GM21515 (cell line): ENCODE data around the gene UVSSA.
"Not testable (repeated sequence)": the region's sequence is repeated elsewhere in the genome, so short reads cannot be mapped to it uniquely, and the experiment has no call there.

Experiments used
- ATAC-seq: cut with Tn5 transposase; IDR thresholded peaks from one replicate; pipeline ENCODE4 v1.9.1; 2021; ENCODE audit not compliant: unreplicated experiment

Gene UVSSA

DNA sequence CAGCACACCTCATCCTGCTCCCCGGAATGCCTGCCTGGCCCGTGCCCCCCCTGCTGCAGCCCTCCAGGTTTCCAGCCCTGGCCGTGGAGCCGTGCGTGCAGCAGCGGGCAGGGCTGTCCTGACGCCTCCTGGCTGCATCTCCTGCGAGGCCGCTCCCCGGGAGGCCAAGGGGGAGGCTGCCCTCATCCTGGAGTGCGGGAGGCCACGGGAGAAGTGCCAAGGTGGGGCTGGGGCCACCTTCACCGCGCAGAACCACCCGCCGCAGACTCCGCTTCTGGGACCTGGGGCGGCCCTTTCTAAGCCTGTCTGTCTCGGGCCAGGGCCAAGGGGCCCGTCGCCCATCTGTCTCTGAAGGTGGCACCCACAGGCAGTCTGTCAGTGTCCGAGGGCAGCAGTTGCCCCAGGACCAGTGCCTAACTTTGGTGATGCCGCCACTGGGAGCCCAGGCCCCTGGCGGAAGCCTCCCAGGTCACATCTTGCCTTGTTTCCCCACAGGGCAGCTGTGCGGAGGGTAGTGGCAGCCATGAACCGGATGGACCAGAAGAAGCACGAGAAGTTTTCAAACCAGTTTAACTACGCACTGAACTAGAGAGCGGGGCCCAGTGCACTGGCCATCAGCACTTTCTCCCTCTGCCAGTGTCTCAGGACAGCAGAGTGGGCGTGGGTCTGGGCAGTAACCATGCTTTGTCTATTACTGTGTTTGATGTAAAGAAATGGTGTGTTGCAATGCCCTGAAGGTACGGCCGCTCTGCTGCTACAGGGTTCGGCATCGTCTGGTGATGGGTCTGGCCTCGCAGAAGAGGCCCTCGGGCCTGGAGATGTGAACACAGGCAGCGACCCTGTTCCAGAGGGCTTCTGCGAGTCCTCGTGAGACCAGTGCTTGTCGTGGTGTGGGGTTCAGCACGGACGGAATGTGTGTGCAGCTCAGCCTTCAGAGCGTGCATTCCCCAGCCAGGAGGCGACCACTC is 38.6 kb downstream of the UVSSA start:
- no peak for ATAC-seq

DNA sequence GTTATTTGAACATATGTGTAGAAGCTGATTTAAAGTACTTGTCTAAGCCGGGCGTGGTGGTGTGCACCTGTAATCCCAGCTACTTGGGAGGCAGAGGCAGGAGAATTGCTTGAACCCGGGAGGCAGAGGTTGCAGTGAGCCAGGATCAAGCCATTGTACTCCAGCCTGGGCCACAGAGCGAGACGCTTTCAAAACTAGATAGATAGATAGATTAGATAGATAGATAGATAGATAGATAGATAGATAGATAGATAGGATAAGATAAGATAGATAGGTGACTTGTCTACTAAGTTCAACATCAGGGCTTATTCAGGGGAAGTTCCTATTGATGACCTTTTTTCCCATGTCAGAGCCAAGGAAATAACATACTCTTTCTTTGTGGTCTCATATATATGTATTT is 46.4 kb downstream of the UVSSA start:
- ATAC-seq = not testable (repeated sequence)

DNA sequence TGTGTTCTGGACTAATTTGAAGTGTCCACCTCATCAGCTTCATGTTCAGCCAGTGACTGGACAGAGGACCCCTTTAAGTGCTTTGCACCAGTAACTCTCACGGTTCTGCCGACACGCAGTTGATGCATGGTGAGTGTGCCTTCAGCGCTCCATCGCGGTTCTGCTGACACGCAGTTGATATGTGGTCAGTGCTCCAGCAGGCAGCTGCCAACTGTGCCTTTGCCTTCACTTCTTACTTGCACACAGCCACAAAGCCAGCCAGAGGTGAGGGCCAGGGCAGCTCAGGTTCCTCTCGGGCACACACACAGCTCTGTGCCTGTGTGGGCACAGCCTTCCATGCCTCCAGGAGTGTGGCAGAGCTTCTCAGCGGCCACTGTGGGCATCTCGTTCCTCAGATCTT is 46.9 kb downstream of the UVSSA start:
- ATAC-seq = no peak

DNA sequence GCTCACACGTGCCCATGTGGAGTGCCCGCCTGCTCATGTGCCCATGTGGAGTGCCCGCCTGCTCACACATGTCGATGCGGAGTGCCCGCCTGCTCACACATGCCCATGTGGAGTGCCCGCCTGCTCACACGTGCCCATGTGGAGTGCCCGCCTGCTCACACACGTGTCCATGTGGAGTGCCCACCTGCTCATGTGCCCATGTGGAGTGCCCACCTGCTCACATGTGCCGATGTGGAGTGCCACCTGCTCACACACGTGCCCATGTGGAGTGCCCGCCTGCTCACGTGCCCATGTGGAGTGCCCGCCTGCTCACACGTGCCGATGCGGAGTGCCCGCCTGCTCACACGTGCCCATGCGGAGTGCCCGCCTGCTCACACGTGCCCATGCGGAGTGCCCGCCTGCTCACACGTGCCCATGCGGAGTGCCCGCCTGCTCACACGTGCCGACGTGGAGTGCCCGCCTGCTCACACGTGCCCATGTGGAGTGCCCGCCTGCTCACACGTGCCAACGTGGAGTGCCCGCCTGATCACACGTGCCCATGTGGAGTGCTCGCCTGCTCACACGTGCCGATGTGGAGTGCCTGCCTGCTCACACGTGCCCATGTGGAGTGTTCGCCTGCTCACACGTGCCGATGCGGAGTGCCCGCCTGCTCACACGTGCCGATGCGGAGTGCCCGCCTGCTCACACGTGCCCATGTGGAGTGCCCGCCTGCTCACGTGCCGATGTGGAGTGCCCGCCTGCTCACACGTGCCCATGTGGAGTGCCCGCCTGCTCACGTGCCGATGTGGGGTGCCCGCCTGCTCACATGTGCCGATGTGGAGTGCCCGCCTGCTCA is 47.8 kb downstream of the UVSSA start:
- ATAC-seq = not testable (repeated sequence)

DNA sequence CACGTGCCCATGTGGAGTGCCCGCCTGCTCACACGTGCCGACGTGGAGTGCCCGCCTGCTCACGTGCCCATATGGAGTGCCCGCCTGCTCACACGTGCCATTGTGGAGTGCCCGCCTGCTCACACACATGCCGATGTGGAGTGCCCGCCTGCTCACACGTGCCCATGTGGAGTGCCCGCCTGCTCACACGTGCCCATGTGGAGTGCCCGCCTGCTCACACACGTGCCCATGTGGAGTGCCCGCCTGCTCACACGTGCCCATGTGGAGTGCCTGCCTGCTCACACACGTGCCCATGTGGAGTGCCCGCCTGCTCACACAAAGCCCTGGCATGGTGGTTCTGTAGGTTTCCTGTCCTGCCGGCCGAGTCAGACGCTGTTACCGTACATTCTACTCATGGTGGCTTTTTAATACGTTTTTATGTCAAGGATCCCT is 48.4 kb downstream of the UVSSA start:
- not testable (repeated sequence) for ATAC-seq

DNA sequence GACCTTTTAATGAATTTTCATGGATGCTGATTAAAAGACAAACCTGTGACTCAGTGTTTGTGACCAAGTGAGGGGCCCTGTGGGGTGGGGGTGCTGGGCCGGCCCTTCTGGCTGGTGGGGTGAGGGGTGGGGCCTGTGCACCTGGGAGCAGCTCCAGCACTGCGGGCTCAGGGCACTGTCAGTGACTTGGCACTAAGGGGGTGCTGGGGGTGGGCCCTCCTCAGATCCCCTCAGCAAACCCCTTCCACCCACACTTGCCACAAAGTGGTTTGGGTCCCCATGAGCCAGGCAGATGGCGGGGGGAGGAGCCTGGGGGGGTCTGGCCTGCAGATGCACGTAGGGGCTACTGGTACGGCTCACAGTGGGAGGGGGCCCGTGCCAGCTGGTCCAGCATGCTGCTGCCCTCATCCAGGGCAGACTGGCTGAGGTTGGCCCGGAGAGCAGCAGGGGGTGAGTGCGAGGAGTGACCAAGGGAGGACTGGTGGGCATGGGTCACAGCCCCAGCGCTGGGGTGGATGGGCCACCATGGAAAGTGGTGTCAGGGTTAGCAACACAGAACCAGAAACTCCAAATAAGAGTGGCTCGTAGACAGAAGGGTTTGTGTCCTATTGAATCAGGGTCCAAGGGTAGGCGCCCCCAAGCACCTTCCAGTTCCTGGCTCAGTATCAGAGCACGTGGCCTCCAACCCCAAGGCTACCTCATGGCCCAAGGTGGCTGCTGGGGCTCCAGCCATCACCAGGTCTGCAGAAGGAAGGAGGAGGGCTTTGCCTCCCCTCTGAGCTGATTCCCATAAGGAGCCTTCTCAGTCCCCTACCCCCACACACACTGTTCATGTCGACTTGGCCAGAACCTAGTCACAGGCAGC is 49.2 kb downstream of the UVSSA start:
- ATAC-seq = no peak

DNA sequence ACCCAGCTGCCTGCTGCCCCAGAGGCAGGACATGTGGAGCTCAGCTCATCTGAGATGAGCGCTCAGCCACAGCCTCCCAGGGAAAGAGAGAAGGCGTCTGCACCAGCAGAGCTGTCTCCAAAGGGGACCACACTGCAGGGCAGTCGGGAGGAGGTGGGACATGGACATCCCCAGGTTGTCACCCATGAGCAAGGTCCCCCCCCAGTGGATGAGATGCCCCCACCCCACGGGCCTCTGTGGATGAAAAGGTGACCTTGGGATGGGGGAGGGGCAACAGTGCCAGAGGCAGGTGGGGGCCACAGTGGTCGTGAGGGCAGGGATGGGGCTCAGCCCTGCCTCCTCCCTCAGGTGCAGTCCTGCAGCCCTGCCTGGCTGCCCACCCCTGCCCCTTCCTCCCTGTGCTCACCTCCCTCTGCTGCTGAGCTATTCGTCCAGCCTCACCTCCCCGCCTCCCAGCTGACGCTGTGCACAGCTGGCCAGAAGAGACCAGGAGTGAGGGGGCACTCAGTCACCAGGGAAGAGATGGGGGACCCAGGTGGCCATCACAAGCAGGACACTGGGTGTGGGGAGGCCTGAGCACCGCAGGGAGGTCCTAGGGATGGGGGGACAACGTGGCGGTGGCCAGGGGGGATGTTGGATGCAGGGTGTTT is 49.9 kb downstream of the UVSSA start:
- no peak for ATAC-seq

DNA sequence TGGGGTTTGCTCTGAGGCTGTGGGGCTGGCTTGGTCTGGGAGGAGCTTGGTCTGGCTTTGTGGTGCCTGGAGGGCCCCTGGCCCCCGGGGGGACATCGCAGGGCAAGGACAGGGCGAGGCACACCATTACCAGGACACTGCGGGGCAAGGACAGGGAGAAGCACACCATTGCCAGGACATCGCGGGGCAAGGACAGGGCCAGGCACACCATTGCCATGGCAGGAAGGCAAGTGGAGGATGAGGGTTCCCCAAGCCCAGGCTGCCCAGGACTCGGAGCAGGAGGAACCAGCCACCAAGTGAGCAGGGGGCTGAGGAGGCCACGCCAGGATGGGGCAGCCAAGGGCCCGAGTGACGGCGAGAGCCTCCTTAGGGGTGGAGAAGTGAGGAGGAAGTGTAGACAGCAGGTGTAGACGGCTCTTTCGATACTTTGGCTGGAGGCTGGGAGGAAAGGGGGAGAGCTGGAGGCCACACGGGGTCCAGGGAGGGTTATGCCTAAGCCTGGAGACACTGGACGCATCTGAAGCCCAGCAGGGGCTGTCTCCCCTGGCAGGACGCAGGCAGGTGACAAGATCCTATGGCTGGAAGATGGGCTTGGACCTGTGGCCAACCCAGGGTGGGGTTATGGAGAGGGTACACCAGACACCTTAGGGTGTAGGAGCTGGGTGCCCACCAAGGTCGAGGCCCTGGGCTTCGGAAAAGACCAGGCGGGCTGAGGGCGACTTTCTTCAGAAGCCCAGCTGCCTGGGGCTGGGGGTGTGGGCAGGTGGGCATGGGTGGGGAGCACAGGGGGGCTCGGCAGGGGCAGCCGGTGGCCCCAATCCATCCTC is 51.9 kb downstream of the UVSSA start:
- ATAC-seq = no peak

DNA sequence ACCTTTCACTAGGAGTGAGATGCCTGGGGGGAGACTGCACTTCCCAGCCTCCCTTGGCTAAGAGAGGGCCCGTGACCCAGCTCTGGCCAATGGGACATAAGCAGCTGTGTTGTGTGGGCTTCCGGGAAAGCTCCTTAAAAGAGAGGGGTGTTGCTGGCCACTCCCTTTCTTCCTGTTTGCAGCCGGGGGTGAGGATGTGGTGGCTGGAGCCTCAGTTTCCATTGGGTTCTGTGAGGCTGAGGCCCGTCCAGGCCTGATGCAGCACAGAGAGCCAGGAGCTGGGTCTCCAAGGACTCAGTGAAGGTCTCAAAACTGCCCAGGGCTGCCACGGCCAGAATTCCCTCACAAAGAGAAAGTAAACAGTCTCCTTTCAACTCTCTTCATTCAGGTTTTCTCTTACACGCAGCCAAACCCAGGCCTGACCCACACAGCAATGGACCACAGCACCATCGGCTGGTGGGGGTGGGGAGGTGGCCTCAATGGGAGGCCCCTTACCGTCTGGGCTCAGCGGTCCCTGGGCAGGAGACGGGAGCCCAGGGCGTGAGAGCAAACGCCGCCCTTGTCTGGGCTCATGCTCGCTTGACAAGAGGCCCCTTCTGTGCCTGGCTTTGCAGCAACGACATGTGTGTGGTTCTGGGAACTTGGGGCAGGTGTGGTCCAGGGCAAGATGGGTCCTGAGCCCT is 52.6 kb downstream of the UVSSA start:
- no peak for ATAC-seq

DNA sequence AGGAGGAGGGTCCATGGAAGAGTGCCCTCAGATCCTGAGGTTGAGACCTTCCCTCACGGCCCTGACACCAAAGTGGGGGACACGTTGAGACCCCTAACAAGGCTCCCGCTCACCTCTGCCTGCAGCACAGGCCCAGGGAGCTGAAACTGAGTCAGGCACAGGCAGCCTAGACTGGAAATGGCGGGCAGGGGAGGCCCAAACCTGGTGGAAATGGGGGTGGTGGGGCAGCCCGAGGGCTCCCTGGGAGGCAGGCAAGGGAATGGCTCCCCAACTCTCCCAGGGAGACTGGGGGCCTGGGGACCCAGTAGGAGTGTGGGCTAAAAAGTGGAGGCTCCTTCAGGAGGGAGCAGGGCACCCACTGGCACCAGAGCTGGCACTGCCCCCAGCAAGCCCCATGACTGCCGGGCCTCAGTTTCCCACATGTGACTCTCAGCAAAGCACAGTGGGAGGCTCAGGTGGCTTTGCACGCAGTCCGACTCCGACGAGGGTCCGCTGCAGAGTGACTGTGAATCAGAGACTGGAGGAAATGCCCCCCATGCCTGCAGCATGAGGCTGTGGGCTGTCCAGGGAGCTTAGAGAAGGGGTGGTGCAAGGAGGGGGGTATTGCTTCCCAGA is 53.3 kb downstream of the UVSSA start:
- no peak for ATAC-seq

DNA sequence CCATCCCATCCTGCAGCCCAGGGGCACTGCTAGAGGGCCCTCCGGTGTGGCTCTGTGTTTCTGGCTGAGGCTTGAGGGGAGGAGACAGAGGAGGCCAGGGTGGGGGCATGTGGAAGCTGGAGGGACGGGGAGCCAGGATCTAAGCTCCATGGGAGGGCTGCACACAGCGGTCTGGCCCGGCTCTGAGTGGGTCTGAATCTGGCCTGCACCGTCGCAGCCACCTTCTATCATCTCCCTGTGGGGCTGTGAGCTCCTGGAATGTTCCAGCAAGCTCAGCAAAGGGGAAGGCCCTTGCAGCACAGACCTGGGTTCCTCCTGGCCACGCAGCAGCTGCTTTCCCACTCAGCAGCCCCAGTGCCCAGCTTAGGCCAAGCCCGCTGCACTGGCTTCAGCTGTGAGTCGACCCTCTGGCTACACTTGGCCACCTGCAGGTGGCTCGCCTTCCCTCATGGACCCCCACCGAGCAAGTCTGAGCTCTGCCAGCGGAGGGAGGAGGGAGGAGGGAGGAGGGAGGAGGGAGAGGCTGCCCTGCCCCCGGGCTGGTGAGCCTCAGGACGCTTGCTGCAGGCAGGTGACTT is 53.9 kb downstream of the UVSSA start:
- no peak for ATAC-seq

DNA sequence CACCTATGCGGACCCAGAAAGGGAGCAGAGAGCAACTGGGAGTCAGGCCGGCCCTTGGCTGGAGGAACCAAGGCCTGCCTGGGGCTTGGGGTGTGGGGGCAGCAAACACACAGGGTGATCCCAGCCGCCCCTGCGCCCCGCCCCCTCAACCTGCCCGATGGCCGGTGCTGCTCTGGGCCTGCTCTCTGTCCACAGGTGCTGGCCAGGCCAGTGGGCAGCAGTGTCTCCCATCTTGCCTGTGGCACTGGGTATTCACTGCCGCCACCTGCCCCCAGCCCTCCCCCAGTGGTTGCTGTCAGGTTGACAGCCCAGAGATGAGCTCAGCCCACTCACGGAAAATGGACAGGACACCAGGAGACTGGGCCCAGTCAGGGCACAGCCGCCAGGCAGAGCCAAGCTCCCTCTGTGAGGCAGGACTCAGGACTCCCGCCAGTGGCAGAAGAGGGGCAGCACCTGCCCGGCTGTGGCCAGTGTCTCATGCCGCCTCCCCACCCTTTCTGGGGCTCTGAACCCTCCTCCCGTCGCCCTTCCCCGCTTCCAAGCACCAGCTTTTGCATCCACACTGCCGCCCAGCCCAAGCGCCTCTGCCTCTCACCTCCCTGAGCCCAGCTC is 54.5 kb downstream of the UVSSA start:
- ATAC-seq = no peak

DNA sequence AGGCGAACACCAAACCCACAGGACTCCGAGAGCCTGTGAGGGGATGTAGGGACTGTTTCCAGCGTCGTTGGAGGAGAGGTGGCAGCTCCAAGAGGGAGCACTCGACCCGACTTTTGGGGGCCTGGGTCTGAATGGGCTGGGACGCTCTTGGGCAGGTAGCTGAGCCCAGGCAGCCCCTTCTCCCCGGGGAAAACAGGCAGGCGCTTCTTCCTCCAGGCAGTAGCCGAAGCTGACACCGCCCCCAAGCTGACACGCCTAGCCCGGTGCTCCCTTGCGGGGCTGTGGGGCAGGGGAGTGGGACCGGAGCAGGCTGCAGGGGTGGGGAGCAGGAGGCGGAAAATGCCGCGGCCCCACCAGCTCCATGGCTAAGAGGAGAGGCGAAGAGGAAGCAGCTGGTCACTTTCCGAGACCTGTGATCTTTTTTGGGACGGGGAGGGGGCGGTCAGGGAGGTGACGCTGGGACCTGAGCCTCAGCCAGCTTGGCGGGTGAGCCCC is 55.1 kb downstream of the UVSSA start:
- ATAC-seq = no peak

DNA sequence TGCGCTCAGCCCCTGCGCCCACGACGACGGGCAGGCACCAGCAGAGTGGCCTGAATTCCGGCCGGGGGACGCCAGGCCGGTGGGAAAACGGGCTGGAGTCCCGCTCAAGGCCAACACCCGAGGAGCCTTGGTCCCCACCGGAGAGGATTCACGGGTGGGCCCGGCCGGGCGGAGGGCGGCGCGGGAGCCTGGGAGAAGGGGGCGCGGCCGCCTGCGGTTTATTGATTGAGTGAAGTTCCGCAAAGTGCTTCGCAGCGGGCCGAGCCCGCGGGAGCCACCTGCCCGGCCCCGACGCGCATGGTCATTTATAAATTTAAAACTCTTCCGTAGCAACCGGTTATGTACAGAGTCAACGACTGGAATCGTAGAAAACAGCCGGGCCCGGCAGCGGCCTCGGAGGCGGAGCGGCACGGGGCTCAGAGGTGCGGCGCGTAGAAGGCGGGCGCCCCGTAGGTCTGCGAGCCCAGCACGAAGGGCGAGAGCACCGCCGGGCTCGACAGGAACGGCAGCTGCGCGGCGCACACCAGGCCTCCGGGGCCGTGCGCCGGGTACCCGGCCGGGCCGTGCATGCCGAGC is 55.6 kb downstream of the UVSSA start:
- ATAC-seq = no peak

DNA sequence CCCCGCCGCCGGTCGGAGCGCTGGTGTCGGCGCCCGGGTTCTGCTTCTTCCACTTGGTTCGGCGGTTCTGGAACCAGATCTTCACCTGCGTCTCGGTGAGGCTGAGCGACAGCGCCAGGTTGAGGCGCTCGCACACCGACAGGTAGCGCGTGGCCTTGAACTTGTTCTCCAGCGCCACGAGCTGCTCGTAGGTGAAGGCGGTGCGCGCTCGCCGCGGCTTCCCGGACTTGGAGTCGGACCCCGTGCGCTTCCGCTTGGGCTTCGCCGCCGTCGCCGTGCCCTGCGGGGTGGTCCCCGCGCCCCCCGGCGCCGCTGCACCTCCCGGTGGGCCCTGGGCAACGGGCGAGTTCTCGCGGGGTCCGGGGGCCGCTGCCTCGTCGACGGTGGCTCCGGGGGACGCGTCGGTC is 56.2 kb downstream of the UVSSA start:
- ATAC-seq = no peak

DNA sequence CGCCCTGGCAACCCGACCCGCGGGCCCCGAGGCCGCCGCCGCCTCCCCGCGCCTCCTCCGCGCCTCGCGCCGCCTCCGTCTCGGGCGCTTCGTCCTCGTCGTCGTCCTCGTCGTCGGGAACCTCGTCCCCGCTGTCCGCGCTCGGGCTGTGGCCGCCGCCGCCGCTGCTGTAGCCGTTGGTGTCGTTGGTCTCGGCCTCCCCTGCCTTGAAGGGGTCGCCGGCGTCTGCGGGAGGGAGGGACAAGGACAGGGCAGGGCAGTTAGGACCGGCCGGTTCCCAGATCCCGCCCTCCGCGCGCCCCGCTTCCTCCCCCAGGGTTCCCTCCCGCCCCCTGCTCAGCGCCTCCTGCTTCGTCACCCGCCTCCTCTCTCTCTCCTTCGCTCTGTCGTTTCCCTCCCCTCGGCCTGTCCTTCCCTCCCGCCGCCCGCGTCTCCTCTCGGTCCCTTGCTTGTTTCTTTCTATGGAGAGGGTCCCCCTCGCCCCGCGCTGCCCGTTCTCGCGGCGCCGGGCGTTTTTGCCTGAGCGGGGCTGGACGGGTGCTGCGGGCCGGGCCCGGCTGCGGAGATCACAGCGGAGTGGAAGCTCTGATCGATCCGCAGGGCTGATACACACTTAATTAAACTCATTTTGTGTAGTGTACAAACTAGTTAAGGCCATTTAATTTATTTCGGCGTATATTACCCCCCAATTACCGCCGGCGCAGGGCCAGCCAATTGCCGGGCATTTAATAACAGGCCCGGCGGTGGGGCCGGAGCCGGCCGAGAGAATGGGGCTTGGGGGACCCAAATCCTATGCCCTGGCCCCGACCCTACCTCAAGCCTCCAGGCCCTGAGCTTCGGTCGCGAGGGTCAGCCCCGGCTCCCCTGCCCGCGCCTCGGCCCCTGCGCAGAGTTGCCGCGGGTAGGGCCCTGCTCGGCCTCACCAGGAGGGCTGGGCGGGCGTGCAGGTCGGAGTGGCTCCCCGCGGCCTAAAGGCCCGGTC is 56.9 kb downstream of the UVSSA start:
- no peak for ATAC-seq
